Heart left ventricle (tissue), 13 donors: Measurements from ENCODE around the gene NKAIN2.

Source experiments
- POLR2A ChIP-seq, 2 donors: fragments of 450-650 bp; IDR thresholded peaks; one replicate each; pipeline ENCODE4 v1.6.1; 2017; ENCODE audit warnings: antibody characterized with exemption in 2 of 2, mild to moderate bottlenecking in 2 of 2, moderate library complexity in 2 of 2
- TF ChIP-seq, protein P1 (sequence below), 12 donors: fragments of 200-600 bp; sonication (generic) in 4 of 12; IDR thresholded peaks; one replicate each; pipeline versions ENCODE4 v1.5.0 to v1.8.0; 2018 to 2022; ENCODE audit warnings: antibody characterized with exemption in 12 of 12, mild to moderate bottlenecking in 5 of 12
- donor health status: ischemic (EF 13 %, LVEDD 7.1; RV severe dilation, severe dysfunction).
- donor health status: DM: no; HTN: yes; CAD: no.
- donor health status: DM: no; HTN: no; CAD: no.
- donor health status: ischemic (EF 25% LVEDD 6.9; RV normal size, moderate dysfunction).
- donor health status: ischemic (EF 25% LVEDD 5.7; RV mildly dilated, moderate dysfunction).
- donor health status: ischemic (EF 35%, LVEDD 5.7; RV mildly dilated, moderate dysfunction).
- donor health status: nonischemic (EF 11% LVEDD 7.7; RV severe dilation, severe dysfunction).
- donor health status: DM: yes; HTN: yes; CAD: no.
- donor health status: PGD.
- donor health status: ischemic (EF 29% LVEDD 5.4; RV normal size, mild dysfunction).
- donor health status: nonischemic (EF 23%, LVEDD 6.1; RV moderate dilation, normal function).

- TF ChIP-seq, protein P1, sequence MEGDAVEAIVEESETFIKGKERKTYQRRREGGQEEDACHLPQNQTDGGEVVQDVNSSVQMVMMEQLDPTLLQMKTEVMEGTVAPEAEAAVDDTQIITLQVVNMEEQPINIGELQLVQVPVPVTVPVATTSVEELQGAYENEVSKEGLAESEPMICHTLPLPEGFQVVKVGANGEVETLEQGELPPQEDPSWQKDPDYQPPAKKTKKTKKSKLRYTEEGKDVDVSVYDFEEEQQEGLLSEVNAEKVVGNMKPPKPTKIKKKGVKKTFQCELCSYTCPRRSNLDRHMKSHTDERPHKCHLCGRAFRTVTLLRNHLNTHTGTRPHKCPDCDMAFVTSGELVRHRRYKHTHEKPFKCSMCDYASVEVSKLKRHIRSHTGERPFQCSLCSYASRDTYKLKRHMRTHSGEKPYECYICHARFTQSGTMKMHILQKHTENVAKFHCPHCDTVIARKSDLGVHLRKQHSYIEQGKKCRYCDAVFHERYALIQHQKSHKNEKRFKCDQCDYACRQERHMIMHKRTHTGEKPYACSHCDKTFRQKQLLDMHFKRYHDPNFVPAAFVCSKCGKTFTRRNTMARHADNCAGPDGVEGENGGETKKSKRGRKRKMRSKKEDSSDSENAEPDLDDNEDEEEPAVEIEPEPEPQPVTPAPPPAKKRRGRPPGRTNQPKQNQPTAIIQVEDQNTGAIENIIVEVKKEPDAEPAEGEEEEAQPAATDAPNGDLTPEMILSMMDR (IDR thresholded peaks at IDR 0.05), result no peak
- no peak for TF ChIP-seq POLR2A (IDR thresholded peaks at IDR 0.05)
Measured at GRCh38 chr6:124355146-124355545, 551.5 kb downstream of the NKAIN2 start.
